MV-4-11 (cell line): ENCODE results near the gene FTCDNL1.

Source experiments
- DNase-seq: peaks from one replicate; lab custom pipeline; 2025; lab: John Stamatoyannopoulos, UW

The FTCDNL1 gene

GRCh38 chr2:199842631-199843395, 8.2 kb downstream of the FTCDNL1 start:
- no peak for DNase-seq

DNA sequence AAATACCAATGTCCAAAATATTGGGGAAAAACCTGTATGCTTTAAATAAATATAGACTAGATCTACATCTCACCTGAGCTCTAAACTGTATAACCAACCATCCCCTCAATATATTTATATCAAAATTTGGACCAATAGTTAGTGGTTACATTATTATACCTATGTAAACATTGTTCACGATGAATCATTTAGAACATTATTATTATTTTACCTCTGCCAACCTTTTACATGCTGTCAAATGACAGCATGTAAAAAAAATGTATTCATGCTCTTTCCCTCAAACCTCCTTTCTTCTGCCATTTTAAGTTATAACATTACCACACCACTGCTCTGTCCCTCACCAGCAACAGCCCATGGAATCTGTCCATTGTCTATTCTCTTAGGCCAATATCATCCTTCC, 9.6 kb downstream of the FTCDNL1 start:
- DNase-seq: no peak

DNA sequence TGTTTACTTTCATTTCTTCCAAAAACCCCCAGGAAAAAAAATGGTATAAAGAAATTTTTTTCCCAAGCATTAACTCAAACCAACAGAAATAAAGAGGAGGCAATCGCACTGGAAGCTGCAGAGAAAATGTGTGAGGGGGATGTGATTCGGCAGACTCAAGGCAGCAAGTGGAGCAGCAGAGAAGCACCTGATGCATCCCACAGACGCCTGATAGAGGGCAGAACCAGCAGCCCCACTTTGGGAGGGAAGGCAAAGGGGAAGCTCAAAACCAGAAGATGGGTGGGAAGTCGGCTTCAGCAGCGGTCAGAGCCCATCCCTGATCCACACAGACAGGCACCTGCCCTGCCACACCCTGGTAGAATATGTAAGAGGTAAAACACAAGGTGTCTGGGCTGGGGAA, 12.6 kb downstream of the FTCDNL1 start:
- no peak for DNase-seq

DNA sequence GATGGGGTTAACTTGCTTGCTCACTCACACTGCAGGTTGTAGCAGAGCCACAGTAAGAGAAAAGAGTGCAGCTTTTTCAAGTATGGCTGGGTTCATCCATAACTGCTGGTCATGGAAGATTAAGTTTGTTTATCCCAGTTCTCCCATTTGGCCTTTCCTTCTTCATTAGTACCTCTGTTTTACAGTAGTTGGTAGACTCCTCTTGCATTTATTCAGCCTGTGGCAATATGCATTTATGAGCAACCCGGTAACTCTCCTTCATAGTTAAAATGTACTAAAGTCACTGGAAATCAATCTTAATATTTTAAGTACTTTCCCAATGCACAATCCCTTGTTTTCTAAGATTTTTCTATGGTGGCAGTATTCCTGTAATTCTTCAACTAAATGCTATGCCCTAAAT, 14.0 kb downstream of the FTCDNL1 start:
- DNase-seq: no peak

DNA sequence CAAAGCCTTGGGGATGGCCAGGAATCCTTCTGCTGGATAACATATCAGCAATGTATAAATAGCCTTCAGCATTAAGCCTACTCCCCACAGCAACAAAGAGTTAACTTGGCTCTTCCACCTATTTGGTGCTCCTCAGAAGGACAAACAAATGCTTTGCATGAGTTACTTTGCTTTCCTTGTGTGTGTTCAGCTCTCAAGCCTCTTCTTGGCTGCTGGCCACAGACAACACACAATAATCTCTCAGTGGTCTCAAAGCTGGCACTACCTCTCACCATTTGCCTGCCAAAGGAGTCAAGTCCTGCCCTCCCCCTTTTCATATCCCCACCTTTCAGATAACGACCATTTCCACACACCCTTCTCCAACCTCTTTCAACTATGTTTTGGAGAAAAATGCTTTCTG, 17.5 kb downstream of the FTCDNL1 start:
- DNase-seq: no peak

- no peak for DNase-seq
Measured at GRCh38 chr2:199830531-199830930, 20.5 kb downstream of the FTCDNL1 start.

GRCh38 chr2:199829628-199830027, 21.4 kb downstream of the FTCDNL1 start:
- DNase-seq: no peak

- DNase-seq: peak; percentile 42
Measured at GRCh38 chr2:199819746-199820145, 31.2 kb downstream of the FTCDNL1 start.

DNA sequence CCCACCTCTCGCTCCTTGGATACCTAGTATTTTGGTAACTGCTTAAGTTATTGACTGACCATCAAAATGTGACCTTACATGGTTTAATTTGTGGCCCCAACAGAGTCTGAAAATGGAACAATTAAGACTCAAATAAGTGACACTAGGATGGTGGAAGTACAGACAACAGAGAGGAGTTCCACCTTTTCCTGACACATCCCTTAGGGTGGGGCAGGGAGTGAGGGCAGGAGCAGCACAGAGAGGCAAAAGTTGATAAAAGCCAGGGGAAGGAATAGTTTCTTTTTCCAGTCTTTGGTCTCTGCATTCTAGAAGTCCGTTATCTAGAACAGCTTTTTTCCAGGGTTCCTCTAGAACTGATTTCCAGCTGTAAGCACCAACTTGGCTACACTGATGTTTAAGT, 32.2 kb downstream of the FTCDNL1 start:
- DNase-seq: no peak

DNA sequence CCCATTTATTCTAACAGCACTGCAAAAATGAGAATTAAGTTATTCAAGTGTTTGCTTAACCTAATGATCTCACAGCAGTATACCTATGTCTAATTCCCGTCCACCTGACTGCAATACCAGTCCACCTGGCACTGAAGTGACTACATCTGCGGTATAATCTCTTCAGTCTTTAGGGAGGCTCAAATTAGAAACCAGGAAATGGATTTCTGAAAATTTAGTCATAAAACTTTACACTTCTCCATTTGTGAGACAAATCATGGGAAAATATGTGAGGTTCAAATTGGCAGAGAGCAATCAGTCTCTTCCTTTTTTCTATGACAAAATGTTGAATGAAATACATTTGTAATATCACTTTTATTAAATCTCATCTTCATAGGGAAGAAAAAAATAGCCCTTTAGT, 33.0 kb downstream of the FTCDNL1 start:
- peak; percentile 65 for DNase-seq

GRCh38 chr2:199814817-199815211, 36.2 kb downstream of the FTCDNL1 start:
- DNase-seq: no peak

DNA sequence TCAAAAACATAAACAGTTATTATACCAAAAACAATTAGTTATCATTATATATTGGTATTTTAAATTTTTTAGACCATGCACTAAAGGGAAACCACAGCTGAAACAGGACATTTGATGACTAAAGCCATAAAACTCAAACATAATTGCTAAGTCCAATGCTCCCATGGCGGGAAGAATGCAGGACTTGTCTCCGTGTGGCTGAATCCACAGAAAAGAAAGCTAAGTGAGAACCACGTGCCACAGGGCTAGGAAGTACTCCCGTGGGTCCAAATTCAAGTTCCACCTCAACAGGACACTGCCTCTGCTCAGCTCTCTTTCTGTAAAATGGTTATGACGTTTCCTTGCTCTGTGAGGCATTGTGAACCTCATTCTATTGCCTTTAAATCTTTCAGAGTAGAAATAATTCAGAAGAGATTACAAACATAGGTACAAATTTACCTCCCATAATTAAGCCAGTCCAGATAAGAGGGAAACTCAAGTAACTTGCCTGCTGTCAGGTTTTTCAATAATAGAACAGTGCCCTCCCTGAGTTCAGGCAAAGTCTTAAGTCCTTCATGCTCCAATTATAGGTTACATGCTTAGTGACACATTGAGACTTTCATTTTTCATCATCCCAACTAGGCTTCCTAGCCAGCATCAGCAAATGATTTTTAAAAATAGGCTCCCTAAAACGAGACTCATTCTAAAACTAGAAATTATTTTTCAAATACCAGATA, 36.7 kb downstream of the FTCDNL1 start:
- DNase-seq: no peak

GRCh38 chr2:199812493-199812892, 38.5 kb downstream of the FTCDNL1 start:
- no peak for DNase-seq

- no peak for DNase-seq
Measured at GRCh38 chr2:199811346-199811745, 39.6 kb downstream of the FTCDNL1 start.

DNA sequence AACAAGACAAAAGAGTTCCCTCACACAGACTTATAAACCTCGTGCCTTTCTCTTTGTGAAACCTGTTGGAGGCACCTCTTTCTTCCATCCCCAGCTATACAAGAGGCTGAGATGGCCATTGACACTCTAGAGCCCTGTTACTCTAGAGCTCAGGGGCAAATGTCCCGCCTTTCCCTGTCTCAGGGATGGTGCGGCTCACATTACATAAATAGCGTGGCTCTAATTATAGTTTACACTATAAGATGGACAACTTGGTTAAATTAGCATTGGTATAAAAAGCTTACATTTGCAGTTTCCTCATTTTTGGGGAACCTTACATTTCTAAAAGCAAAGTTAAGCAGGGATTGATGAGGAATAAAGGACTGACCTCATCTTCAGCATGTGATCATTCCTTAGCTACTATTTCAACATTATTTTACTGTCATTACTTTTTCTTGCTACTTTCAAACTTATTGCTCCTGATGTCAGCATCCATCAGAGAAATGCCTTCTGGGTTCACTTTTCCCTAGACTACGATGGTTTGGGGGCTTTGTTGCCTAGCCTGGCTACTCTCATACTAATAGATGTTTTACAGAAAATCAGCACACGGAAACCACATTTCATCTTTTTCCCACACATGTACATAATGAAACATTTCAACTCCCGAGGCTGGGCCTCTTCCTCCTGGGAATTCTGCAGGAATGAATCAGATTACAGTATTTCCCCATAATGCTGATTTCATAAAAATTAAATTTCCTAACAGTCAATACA, 40.4 kb downstream of the FTCDNL1 start:
- DNase-seq: no peak

DNA sequence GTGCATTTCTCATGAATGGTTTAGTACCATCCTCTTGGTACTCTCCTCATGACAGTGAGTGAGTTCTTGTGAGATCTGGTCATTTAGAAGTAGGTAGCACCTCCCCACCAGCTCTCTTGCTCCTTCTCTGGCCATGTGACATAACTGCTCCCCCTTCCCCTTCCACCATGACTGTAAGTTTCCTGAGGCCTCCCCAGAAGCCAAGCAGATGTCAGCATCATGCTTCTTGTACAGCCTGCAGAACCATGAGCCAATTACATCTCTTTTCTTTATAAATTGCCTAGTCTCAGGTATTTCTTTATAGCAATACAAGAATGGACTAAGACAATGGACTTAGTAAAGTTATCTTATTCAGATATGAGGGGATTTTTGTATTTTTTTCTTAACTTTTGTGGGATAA, 43.0 kb downstream of the FTCDNL1 start:
- no peak for DNase-seq

GRCh38 chr2:199806179-199806578, 44.8 kb downstream of the FTCDNL1 start:
- no peak for DNase-seq

- DNase-seq: no peak
Measured at GRCh38 chr2:199804831-199805230, 46.2 kb downstream of the FTCDNL1 start.

DNA sequence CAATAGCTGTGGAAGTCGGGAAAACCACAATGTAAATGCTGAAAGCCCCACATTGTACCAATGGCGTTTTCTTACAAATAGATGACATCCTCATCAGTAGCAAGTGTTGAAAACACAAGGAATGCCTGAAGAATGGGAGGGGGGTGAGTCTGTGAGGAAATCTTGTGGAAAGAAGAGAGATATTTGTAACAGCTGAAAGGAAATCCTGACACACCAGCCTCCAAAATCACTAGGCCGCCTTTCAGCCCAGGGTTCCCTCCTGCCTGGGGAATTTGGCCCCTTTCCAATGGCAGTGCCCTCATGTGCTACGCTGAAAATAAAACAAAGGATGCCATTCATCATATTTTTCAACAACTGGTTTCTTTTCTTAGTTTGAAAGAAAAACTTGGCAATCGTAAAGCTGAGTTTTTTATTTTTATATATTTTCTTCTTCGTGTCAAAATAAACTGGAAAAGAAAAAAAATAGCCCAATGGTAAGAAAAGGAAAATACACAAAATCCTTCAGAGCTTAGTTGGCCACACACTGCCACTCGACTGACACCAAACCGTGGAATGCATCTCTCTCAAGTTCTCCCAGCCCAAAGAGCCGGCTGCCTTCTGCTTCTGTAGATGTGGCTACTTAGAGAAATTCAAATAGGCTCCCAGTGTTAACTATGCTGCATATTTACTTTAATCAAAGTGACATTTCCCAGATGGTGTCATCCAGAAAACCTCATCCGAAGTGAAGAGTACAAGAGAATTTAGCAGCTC, 52.0 kb downstream of the FTCDNL1 start:
- no peak for DNase-seq

- DNase-seq: no peak
Measured at GRCh38 chr2:199797431-199798403, 53.3 kb downstream of the FTCDNL1 start.

- no peak for DNase-seq
Measured at GRCh38 chr2:199792381-199792780, 58.6 kb downstream of the FTCDNL1 start.
